HepG2 (cell line): ENCODE results near the gene LRRC74A. TPM values are rescaled to one million over a fixed set of nuclear protein-coding genes. Genes with fewer than 3 reads are reported as not detected.
A peak's percentile ranks its signal among the peaks of the same experiment; 100 is the strongest.

Experiments used
- DNMT1 ChIP-seq: sonication (generic); formaldehyde crosslinking; IDR thresholded peaks from 2 replicates; pipeline ENCODE4 v1.5.1; 2020; ENCODE audit warnings: mild to moderate bottlenecking, missing genetic modification reagents
- ISL2 ChIP-seq: sonication (generic); formaldehyde crosslinking; IDR thresholded peaks from 2 replicates; pipeline ENCODE4 v1.5.0; 2020; ENCODE audit warnings: missing genetic modification reagents
- JUNB ChIP-seq: sonication (generic); formaldehyde crosslinking; IDR thresholded peaks from 2 replicates; pipeline ENCODE4 v1.8.0; 2022; ENCODE audit warnings: missing genetic modification reagents, mild to moderate bottlenecking, borderline replicate concordance
- NFIB ChIP-seq: sonication (generic); formaldehyde crosslinking; IDR thresholded peaks from 2 replicates; pipeline ENCODE4 v1.9.0; 2021; ENCODE audit warnings: missing genetic modification reagents, mild to moderate bottlenecking, borderline replicate concordance
- RAD51 ChIP-seq: fragments of 450-650 bp; IDR thresholded peaks from 2 replicates; pipeline ENCODE4 v1.6.1; 2016; ENCODE audit warnings: borderline replicate concordance
- RCOR2 ChIP-seq: IDR thresholded peaks from 2 replicates; pipeline ENCODE4 v1.6.1; 2016; ENCODE audit warnings: missing biosample characterization, missing genetic modification reagents
- RFXANK ChIP-seq: IDR thresholded peaks from 2 replicates; pipeline ENCODE4 v1.6.1; 2016
- RNF2 ChIP-seq: fragments of 450-650 bp; conservative IDR thresholded peaks from 2 replicates; pipeline ENCODE4 v1.6.1; 2016; ENCODE audit warnings: low read depth
- SP140L ChIP-seq: sonication (generic); formaldehyde crosslinking; IDR thresholded peaks from 2 replicates; pipeline ENCODE4 v1.4.0; 2020; ENCODE audit warnings: missing genetic modification reagents, borderline replicate concordance
- ZNF589 ChIP-seq: sonication (generic); formaldehyde crosslinking; conservative IDR thresholded peaks from 2 replicates; pipeline ENCODE4 v1.8.0; 2022; ENCODE audit warnings: mild to moderate bottlenecking, moderate library complexity, missing genetic modification reagents
- ZNF703 ChIP-seq: sonication (generic); formaldehyde crosslinking; IDR thresholded peaks from 2 replicates; pipeline ENCODE4 v1.5.1; 2020; ENCODE audit warnings: missing genetic modification reagents, mild to moderate bottlenecking, moderate library complexity, borderline replicate concordance
- polyA plus RNA-seq, 8 experiments: library from polyadenylated mRNA; depleted of rRNA in 3 of 8; stranded (reverse) in 7 of 8; unstranded in 1 of 8; fragments of >200 nt; fragmentation: Illumina TruSeq in 4 of 8; extraction: Trizol in 4 of 8; gene quantifications; 2 replicates each; pipeline versions ENCODE4 v1.2.1 to v1.2.3, GENCODE V29; 2011 to 2016; ENCODE audit warnings: low read depth in 4 of 8, missing spikeins in 1 of 8, mixed read lengths in 1 of 8; ENCODE audit not compliant: insufficient read depth in 1 of 8
- total RNA-seq, 5 experiments: library from RNA; depleted of rRNA; stranded (reverse); fragments of >200 nt; fragmentation: Illumina TruSeq; extraction: Trizol; gene quantifications; 2 replicates each; pipeline ENCODE4 v1.2.3, GENCODE V29; 2016; ENCODE audit warnings: low read depth in 1 of 5
- TF ChIP-seq, protein P1 (sequence below): sonication (generic); formaldehyde crosslinking; IDR thresholded peaks from 2 replicates; pipeline ENCODE4; 2020; ENCODE audit warnings: missing genetic modification reagents, mild to moderate bottlenecking, borderline replicate concordance
- TF ChIP-seq, protein P2 (sequence below): sonication (generic); formaldehyde crosslinking; IDR thresholded peaks from 2 replicates; pipeline ENCODE4 v1.4.0; 2020; ENCODE audit warnings: missing genetic modification reagents, low read depth, mild to moderate bottlenecking, borderline replicate concordance
- TF ChIP-seq, protein P3 (sequence below), 2 experiments: sonication (generic) in 1 of 2; formaldehyde crosslinking in 1 of 2; IDR thresholded peaks; 2 replicates each; pipeline versions ENCODE4 v1.6.1 to v1.9.0; 2014 to 2022; ENCODE audit warnings: antibody characterized with exemption in 1 of 2, borderline replicate concordance in 1 of 2, inconsistent platforms in 1 of 2, low read depth in 1 of 2, missing genetic modification reagents in 1 of 2
- TF ChIP-seq, protein P4 (sequence below): sonication (generic); formaldehyde crosslinking; IDR thresholded peaks from 2 replicates; pipeline ENCODE4 v1.8.0; 2022; ENCODE audit warnings: missing genetic modification reagents, mild to moderate bottlenecking, borderline replicate concordance

LRRC74A gene
- total and polyA plus RNA-seq, 2 of the 13 experiments (the other 11 are each of a cell fraction or from before 2014, with no cell fraction given), result not detected

DNA sequence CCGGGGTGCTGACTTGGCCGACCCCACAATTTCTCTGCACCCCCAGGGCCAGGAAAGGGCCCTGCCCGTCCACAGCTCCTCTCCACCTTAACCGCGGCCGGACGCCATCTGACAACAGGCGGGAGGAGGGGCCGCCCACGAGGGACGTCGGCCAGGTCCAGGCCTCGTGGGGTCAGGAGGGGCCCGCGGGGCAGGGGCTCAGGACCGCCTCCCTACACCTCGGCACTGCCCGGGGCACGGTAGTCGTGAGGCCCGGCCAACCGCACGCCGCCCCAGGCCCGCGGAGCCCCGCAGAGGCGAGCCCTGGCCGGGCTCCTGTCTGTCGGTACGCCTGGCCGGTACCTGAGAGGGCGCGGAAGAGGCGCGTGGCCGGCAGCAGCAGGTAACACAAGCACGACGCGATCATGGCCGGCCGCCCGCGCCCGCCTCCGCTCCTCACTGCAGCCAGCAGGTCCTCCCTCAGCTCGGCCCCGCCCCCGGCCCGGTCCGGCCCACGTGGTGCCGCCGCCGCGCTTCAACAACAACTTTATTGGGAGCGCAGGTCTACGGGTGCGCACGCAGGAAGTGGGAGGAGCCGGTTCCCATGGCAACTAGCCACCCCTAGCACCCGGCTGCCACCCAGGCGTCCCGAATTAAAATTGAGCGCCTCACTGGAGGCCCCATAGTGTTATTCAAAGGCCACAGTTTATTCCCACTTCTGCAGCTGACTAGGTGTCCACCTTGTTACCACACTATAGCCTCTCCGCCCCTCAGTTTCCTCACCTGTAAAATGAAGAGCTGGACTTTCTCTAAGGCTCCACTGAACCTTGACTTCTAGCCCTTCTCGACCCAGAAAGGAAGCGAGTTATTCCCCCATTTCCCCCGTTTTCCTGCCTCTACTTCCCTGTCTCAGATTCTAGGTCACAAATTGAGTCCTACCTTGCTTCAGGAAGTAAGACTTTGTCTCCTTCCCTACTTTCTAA, 13.5 kb upstream of the LRRC74A start, which contains the start of gene ANGEL1 (continued):
- TF ChIP-seq, protein P1, sequence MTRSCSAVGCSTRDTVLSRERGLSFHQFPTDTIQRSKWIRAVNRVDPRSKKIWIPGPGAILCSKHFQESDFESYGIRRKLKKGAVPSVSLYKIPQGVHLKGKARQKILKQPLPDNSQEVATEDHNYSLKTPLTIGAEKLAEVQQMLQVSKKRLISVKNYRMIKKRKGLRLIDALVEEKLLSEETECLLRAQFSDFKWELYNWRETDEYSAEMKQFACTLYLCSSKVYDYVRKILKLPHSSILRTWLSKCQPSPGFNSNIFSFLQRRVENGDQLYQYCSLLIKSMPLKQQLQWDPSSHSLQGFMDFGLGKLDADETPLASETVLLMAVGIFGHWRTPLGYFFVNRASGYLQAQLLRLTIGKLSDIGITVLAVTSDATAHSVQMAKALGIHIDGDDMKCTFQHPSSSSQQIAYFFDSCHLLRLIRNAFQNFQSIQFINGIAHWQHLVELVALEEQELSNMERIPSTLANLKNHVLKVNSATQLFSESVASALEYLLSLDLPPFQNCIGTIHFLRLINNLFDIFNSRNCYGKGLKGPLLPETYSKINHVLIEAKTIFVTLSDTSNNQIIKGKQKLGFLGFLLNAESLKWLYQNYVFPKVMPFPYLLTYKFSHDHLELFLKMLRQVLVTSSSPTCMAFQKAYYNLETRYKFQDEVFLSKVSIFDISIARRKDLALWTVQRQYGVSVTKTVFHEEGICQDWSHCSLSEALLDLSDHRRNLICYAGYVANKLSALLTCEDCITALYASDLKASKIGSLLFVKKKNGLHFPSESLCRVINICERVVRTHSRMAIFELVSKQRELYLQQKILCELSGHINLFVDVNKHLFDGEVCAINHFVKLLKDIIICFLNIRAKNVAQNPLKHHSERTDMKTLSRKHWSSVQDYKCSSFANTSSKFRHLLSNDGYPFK (CRISPR knock-in tag), result peak; percentile 91
- peak; percentile 45; the same call in 1 of the 2 replicates for TF ChIP-seq RAD51
- TF ChIP-seq RFXANK, result 0 out of 2 replicates have a peak, but pooled peaks have one; percentile 38
- no peak for TF ChIP-seq NFIB
- TF ChIP-seq, protein P2, sequence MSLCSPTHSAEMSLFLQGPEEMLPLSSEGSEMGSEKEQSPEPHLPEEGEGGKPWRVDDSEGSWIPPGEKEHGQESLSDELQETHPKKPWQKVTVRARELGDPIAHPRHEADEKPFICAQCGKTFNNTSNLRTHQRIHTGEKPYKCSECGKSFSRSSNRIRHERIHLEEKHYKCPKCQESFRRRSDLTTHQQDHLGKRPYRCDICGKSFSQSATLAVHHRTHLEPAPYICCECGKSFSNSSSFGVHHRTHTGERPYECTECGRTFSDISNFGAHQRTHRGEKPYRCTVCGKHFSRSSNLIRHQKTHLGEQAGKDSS (CRISPR knock-in tag), result peak; percentile 44; the same call in 1 of the 2 replicates
- TF ChIP-seq DNMT1 (CRISPR knock-in tag), result 0 out of 2 replicates have a peak, but pooled peaks have one; percentile 61
- 0 out of 2 replicates have a peak, but pooled peaks have one; percentile 5 for TF ChIP-seq SP140L (CRISPR knock-in tag)
- no peak for TF ChIP-seq RCOR2
- TF ChIP-seq, protein P3, sequence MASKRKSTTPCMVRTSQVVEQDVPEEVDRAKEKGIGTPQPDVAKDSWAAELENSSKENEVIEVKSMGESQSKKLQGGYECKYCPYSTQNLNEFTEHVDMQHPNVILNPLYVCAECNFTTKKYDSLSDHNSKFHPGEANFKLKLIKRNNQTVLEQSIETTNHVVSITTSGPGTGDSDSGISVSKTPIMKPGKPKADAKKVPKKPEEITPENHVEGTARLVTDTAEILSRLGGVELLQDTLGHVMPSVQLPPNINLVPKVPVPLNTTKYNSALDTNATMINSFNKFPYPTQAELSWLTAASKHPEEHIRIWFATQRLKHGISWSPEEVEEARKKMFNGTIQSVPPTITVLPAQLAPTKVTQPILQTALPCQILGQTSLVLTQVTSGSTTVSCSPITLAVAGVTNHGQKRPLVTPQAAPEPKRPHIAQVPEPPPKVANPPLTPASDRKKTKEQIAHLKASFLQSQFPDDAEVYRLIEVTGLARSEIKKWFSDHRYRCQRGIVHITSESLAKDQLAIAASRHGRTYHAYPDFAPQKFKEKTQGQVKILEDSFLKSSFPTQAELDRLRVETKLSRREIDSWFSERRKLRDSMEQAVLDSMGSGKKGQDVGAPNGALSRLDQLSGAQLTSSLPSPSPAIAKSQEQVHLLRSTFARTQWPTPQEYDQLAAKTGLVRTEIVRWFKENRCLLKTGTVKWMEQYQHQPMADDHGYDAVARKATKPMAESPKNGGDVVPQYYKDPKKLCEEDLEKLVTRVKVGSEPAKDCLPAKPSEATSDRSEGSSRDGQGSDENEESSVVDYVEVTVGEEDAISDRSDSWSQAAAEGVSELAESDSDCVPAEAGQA (IDR thresholded peaks at IDR 0.05; ENCODE audit: low read depth), result peak; percentile 84
- TF ChIP-seq, protein P3 (CRISPR knock-in tag; IDR thresholded peaks at IDR 0.05; ENCODE audit: borderline replicate concordance), result no peak
- 0 out of 2 replicates have a peak, but pooled peaks have one; percentile 28 for TF ChIP-seq ZNF589
- no peak for TF ChIP-seq ISL2 (CRISPR knock-in tag)
- peak; percentile 47; the same call in 1 of the 2 replicates for TF ChIP-seq ZNF703 (CRISPR knock-in tag)
- no peak for TF ChIP-seq JUNB (CRISPR knock-in tag)
- TF ChIP-seq, protein P4, sequence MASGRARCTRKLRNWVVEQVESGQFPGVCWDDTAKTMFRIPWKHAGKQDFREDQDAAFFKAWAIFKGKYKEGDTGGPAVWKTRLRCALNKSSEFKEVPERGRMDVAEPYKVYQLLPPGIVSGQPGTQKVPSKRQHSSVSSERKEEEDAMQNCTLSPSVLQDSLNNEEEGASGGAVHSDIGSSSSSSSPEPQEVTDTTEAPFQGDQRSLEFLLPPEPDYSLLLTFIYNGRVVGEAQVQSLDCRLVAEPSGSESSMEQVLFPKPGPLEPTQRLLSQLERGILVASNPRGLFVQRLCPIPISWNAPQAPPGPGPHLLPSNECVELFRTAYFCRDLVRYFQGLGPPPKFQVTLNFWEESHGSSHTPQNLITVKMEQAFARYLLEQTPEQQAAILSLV (CRISPR knock-in tag), result peak; percentile 83
- peak; percentile 82 for TF ChIP-seq RNF2
